OCI-LY7 (cell line): ENCODE measurements around the gene EIF4G1.

Experiments
- CTCF ChIP-seq: fragments of 200-600 bp; sonication (generic); conservative IDR thresholded peaks from 2 replicates; pipeline ENCODE4 v1.5.1; 2014; ENCODE audit warnings: mild to moderate bottlenecking, antibody characterized with exemption, low read length, moderate library complexity, mixed read lengths
- EZH2phosphoT487 ChIP-seq: fragments of 200-600 bp; sonication (generic); IDR thresholded peaks from 2 replicates; pipeline ENCODE4 v1.6.1; 2018; ENCODE audit warnings: low read depth, borderline replicate concordance, mild to moderate bottlenecking, mixed run types, antibody characterized with exemption, low read length, moderate library complexity, mixed read lengths

GRCh38 chr3:184357248-184358123 lies 43.1 kb downstream of the EIF4G1 start:
- TF ChIP-seq CTCF (no peak), EZH2phosphoT487 (no peak)
